Thyroid gland (tissue), 4 donors: Measurements from ENCODE around the gene NAP1L5. TPM values are rescaled to one million over a fixed set of nuclear protein-coding genes. Genes with fewer than 3 reads are reported as not detected.

Experiments
- DNase-seq, 2 donors: peaks; one replicate each; pipeline ENCODE4 v3.0.0-alpha.2; 2019
- H3K27ac ChIP-seq, 3 donors: fragments of 200-600 bp; sonication (generic); 1 replicate in 2 of 3; 2 replicates in 1 of 3; pipeline ENCODE4 v1.5.1; 2016 to 2019; ENCODE audit warnings: mild to moderate bottlenecking in 1 of 3, moderate library complexity in 1 of 3
- H3K27me3 ChIP-seq: fragments of 200-600 bp; sonication (generic); one replicate; pipeline ENCODE4 v1.5.1; 2019
- H3K36me3 ChIP-seq, 2 donors: fragments of 200-600 bp; sonication (generic); one replicate each; pipeline ENCODE4 v1.5.1; 2016 to 2019
- H3K4me1 ChIP-seq, 2 donors: fragments of 200-600 bp; sonication (generic); one replicate each; pipeline ENCODE4 v1.5.1; 2017 to 2019
- H3K4me3 ChIP-seq, 3 donors: fragments of 200-600 bp; sonication (generic); replicated peaks in 1 of 3; 1 replicate in 2 of 3; 2 replicates in 1 of 3; pipeline ENCODE4 v1.5.1; 2016; ENCODE audit warnings: mild to moderate bottlenecking in 1 of 3
- H3K9me3 ChIP-seq: fragments of 200-600 bp; sonication (generic); one replicate; pipeline ENCODE4 v1.5.1; 2017
- POLR2A ChIP-seq, 2 donors: fragments of 450-650 bp; IDR thresholded peaks; one replicate each; pipeline ENCODE4 v1.6.1; 2017; ENCODE audit warnings: antibody characterized with exemption in 2 of 2, mild to moderate bottlenecking in 2 of 2, moderate library complexity in 1 of 2
- WGBS, 2 donors: methylation state at CpG; one replicate each; pipeline ENCODE4 v1.1.5; 2017; 5-methylcytosine and 5-hydroxymethylcytosine counted together
- intact Hi-C: fragments of 100-400 bp; cut with DNase I; formaldehyde crosslinking; loops from one replicate; pipeline ENCODE4 v1.15.1; 2023
- total RNA-seq, 4 donors: library from RNA; depleted of rRNA; stranded (reverse); fragments of >200 nt; gene quantifications; one replicate each; pipeline ENCODE4 v1.2.3, GENCODE V29; 2016
- TF ChIP-seq, protein P1 (sequence below), 6 experiments: fragments of 200-600 bp in 3 of 6; fragments of 450-650 bp in 3 of 6; sonication (generic) in 3 of 6; IDR thresholded peaks; one replicate each; pipeline ENCODE4 v1.5.1; 2016 to 2019; ENCODE audit warnings: antibody characterized with exemption in 6 of 6, mild to moderate bottlenecking in 2 of 6, inconsistent platforms in 1 of 6, moderate library complexity in 1 of 6

NAP1L5 gene
- total RNA-seq, 4 donors from 2014 or later: 14.1 to 16.3 (median 16.2) TPM

DNA sequence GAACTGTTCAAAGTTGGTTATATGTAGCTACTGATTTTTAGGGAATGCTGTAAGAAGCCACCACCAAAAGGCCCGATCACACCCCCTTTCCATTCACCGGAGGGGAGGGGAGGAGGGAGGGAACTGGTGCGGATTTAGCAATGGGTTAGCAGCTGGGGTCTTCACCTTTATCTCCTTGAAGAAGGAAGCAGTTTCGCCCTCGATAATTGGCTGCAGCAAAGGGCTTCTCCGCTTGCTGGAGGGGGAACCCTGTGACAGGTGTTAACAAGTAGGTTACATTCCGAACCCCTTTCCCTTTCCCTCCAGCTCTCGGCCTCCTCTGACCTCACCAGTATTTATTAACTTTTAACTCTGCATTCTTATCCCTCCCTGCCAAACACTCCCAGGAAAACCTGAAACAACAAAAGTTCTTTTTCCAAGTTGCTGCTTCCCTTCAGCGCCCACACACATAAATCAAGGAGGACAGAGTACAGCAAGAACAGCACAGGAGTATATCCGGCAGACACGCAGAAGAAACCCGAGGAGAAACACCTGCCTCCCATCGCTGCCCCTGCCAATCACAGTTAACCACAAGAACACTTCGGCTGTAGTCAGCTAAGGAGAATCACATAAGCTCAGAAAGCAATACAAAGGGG, 39.8 kb upstream of the NAP1L5 start:
- Histone ChIP-seq H3K27me3 (no peaks in the 10 kb centered on the region), H3K36me3 (peaks cover 8% of the 10 kb centered on the region in 2 donors), H3K4me1 (peaks cover 55 to 59% of the 10 kb centered on the region in 2 donors), H3K27ac (peak overlapping the region; percentile 91 to 95 (median 94)), H3K4me3 (peak overlapping the region in 2 of 3 donors; percentile 10 to 12), H3K9me3 (no peaks in the 10 kb centered on the region)
- TF ChIP-seq POLR2A (IDR thresholded peaks at IDR 0.05): peak in 1 of 2 donors; percentile 71
- TF ChIP-seq, protein P1, sequence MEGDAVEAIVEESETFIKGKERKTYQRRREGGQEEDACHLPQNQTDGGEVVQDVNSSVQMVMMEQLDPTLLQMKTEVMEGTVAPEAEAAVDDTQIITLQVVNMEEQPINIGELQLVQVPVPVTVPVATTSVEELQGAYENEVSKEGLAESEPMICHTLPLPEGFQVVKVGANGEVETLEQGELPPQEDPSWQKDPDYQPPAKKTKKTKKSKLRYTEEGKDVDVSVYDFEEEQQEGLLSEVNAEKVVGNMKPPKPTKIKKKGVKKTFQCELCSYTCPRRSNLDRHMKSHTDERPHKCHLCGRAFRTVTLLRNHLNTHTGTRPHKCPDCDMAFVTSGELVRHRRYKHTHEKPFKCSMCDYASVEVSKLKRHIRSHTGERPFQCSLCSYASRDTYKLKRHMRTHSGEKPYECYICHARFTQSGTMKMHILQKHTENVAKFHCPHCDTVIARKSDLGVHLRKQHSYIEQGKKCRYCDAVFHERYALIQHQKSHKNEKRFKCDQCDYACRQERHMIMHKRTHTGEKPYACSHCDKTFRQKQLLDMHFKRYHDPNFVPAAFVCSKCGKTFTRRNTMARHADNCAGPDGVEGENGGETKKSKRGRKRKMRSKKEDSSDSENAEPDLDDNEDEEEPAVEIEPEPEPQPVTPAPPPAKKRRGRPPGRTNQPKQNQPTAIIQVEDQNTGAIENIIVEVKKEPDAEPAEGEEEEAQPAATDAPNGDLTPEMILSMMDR (IDR thresholded peaks at IDR 0.05): no peak
- 25 to 30% methylated on average over 14 of the region's 14 CpGs for WGBS, 2 donors
- DNase-seq: peak; percentile 87 to 88
- intact Hi-C loops: no loop called here

DNA sequence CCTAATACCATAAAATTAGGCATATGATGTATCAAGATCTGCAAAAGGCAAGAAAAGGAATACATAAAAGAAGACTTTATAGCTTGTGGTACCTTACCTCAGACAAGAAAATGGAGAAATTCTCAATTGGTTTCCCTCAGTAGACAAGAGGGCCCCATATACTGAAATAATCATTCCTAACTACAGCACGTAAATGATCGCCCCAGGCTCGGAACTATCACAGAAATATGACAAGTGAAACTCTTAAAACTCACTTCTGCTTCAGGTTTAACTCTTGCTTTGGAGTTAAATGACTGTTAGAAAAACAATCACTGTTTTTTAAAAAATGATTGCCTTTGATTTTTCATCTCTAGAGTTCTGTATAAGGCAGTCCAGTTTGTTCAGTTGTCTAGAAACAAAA, 38.6 kb upstream of the NAP1L5 start:
- no peak for TF ChIP-seq POLR2A (IDR thresholded peaks at IDR 0.05)
- TF ChIP-seq, protein P1 (IDR thresholded peaks at IDR 0.05): no peak
- H3K4me3 ChIP-seq: peak overlapping the region in 1 of 3 donors; percentile 13
- WGBS, 2 donors: 66 to 70% methylated on average over 3 of the region's 3 CpGs
- no peak for DNase-seq
- peaks cover 14 to 16% of the 10 kb centered on the region in 2 donors for H3K36me3 ChIP-seq
- H3K4me1 ChIP-seq: peaks cover 55 to 59% of the 10 kb centered on the region in 2 donors
- intact Hi-C loops: no loop called here
- no peaks in the 10 kb centered on the region for H3K27me3 ChIP-seq
- H3K9me3 ChIP-seq: no peaks in the 10 kb centered on the region
- H3K27ac ChIP-seq: peak overlapping the region; percentile 91 to 95 (median 94)

DNA sequence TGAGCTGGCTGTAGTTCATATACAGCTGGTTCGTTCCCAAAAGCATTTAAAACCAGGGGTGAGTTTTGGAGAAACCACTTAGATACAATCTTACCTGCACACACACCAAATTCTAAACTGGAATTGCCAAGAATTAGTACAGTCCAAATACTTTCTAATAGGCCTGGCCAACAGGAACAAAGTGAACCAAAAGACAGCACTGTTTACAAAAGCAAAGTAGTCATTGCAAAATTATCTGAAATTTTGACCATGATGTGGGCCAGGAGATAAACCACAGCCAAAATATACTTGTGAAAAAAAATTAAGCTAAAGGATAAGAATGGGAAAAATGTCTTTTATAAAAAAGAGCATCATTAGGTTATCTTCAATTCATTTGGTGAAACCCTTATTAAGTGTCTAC, 37.9 kb upstream of the NAP1L5 start:
- no peak for DNase-seq
- Histone ChIP-seq H3K9me3 (no peaks in the 10 kb centered on the region), H3K4me1 (peaks cover 55 to 59% of the 10 kb centered on the region in 2 donors), H3K4me3 (no peak overlapping the region), H3K36me3 (peaks cover 21 to 23% of the 10 kb centered on the region in 2 donors), H3K27ac (peak overlapping the region; percentile 91 to 95 (median 94)), H3K27me3 (no peaks in the 10 kb centered on the region)
- TF ChIP-seq POLR2A (IDR thresholded peaks at IDR 0.05): peak in 1 of 2 donors; percentile 7
- TF ChIP-seq, protein P1 (IDR thresholded peaks at IDR 0.05): no peak
- WGBS, 2 donors: 26 to 32% methylated on average over 1 of the region's 1 CpG
- intact Hi-C loops: no loop called here

DNA sequence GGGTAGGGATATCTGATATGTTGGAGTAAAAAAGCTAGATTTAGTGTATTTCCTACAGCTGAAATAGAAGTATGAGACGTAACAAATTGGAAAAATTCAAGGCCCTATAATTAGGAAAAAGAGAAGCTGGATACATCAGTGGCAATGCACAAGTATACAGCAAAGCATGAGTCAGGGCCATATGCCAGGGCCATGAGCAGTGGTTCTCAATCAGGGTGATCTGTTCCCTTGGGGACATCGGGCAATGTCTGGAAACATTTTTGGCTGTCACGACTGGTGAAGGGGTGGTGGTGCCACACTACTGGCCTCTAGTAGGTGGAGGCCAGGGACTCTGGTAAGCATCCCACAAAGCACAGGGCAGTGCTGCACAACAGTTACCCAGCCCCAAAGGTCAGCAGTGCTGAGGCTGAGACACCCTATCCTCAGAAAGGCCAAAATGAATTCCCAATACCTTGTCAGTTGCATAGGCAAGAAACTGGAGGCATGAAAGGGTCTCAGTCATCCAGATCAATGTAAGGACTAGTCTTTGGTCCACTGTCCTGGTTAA, 36.8 kb upstream of the NAP1L5 start:
- H3K4me1 ChIP-seq: peaks cover 50 to 55% of the 10 kb centered on the region in 2 donors
- TF ChIP-seq POLR2A (IDR thresholded peaks at IDR 0.05): no peak
- TF ChIP-seq, protein P1 (IDR thresholded peaks at IDR 0.05): no peak
- DNase-seq: no peak
- peak overlapping the region; percentile 91 to 95 (median 94) for H3K27ac ChIP-seq
- intact Hi-C loops: no loop called here
- no peaks in the 10 kb centered on the region for H3K27me3 ChIP-seq
- 94 to 97% methylated on average over 3 of the region's 3 CpGs for WGBS, 2 donors
- H3K36me3 ChIP-seq: peaks cover 30 to 34% of the 10 kb centered on the region in 2 donors
- H3K9me3 ChIP-seq: no peaks in the 10 kb centered on the region
- H3K4me3 ChIP-seq: no peak overlapping the region

DNA sequence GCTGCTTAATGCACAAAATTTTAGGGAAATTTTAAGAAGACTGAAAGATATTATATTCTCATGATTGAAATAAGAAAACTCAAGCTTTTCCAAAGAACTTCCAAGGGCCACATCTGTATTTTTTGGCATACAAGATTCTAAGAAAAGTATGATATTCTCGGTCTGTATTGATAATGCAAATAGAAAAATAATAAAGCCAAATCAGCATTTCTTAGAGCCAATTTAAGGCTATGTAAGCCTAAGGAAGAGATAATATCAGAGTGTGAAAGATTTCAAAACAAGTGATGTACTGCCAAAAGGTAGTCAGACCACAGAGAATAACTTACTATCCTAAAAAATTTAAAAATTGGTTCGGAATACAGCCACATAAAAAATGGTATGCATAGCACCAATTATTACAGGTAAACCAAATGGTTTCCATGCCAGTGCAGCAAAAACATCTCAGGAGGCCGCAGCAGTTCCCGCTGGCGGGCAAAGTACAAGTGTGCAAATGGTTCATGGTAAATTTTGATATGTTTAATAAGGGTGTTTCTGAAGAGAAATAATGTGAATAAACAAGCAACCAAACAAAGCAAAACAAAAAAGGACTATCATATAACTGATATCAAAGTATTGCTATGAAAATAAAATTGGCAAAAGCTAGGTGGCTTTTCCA, 35.2 kb upstream of the NAP1L5 start:
- intact Hi-C loops: no loop called here
- H3K27ac ChIP-seq: peak overlapping the region in 1 of 3 donors; percentile 3
- no peak for TF ChIP-seq POLR2A (IDR thresholded peaks at IDR 0.05)
- TF ChIP-seq, protein P1 (IDR thresholded peaks at IDR 0.05): no peak
- no peaks in the 10 kb centered on the region for H3K27me3 ChIP-seq
- no peaks in the 10 kb centered on the region for H3K9me3 ChIP-seq
- H3K4me3 ChIP-seq: no peak overlapping the region
- DNase-seq: no peak
- H3K36me3 ChIP-seq: peaks cover 35 to 36% of the 10 kb centered on the region in 2 donors
- H3K4me1 ChIP-seq: peaks cover 35 to 45% of the 10 kb centered on the region in 2 donors
- 95 to 96% methylated on average over 5 of the region's 5 CpGs for WGBS, 2 donors
